ENCODE measurements around the gene SLC16A11. TPM values are rescaled to one million over a fixed set of nuclear protein-coding genes. Genes with fewer than 3 reads are reported as not detected.
A peak's percentile ranks its signal among the peaks of the same experiment; 100 is the strongest.

Gene SLC16A11
- total RNA-seq, 1 donor from 2014 or later, result not detected

GRCh38 chr17:7025245-7025644 is 18.6 kb downstream of the SLC16A11 start:
- no peak overlapping the region for H2AFZ ChIP-seq (replicated peaks)
- H3K36me3 ChIP-seq, result no peaks in the 10 kb centered on the region
- Mint-ChIP-seq H3K36me3 (no peaks in the 10 kb centered on the region), H3K27ac (no peak overlapping the region), H3K27me3 (ENCODE audit: insufficient read depth, low read depth) (peaks cover 44% of the 10 kb centered on the region), H3K9me3 (peaks cover 2% of the 10 kb centered on the region), H3K4me1 (peaks cover 25% of the 10 kb centered on the region), H3K4me3 (peak overlapping the region; percentile 46)
- TF ChIP-seq EZH2phosphoT487 (IDR thresholded peaks at IDR 0.05) (no peak), CTCF (IDR thresholded peaks at IDR 0.05) (no peak), EZH2 (IDR thresholded peaks at IDR 0.05) (no peak)
- DNase-seq (ENCODE audit: low spot score), result no peak
- no peak overlapping the region for H3K4me3 ChIP-seq
- H3K9ac ChIP-seq, result no peak overlapping the region
- H3K4me2 ChIP-seq, result no peak overlapping the region
- no peaks in the 10 kb centered on the region for H3K79me2 ChIP-seq (ENCODE audit: low read depth)
- peaks cover 42% of the 10 kb centered on the region for H3K27me3 ChIP-seq
- H4K20me1 ChIP-seq (ENCODE audit: low read depth), result no peaks in the 10 kb centered on the region
- H3K9me3 ChIP-seq (ENCODE audit: low read depth), result no peaks in the 10 kb centered on the region
- peaks cover 30% of the 10 kb centered on the region for H3F3A ChIP-seq (ENCODE audit: low read depth)
- H3K27ac ChIP-seq, result no peak overlapping the region
- H3K4me1 ChIP-seq, result peaks cover 6% of the 10 kb centered on the region

GRCh38 chr17:7024402-7024785 is 19.5 kb downstream of the SLC16A11 start:
- H2AFZ ChIP-seq (replicated peaks), result no peak overlapping the region
- no peak for DNase-seq (ENCODE audit: low spot score)
- H3F3A ChIP-seq (ENCODE audit: low read depth), result peaks cover 30% of the 10 kb centered on the region
- H3K4me1 ChIP-seq, result peaks cover 6% of the 10 kb centered on the region
- no peak overlapping the region for H3K9ac ChIP-seq
- Mint-ChIP-seq H3K4me3 (no peak overlapping the region), H3K27me3 (ENCODE audit: insufficient read depth, low read depth) (peaks cover 41% of the 10 kb centered on the region), H3K27ac (no peak overlapping the region), H3K9me3 (peaks cover 2% of the 10 kb centered on the region), H3K4me1 (peaks cover 31% of the 10 kb centered on the region), H3K36me3 (no peaks in the 10 kb centered on the region)
- H4K20me1 ChIP-seq (ENCODE audit: low read depth), result no peaks in the 10 kb centered on the region
- H3K79me2 ChIP-seq (ENCODE audit: low read depth), result no peaks in the 10 kb centered on the region
- no peaks in the 10 kb centered on the region for H3K9me3 ChIP-seq (ENCODE audit: low read depth)
- H3K4me2 ChIP-seq, result no peak overlapping the region
- no peak overlapping the region for H3K4me3 ChIP-seq
- no peaks in the 10 kb centered on the region for H3K36me3 ChIP-seq
- no peak overlapping the region for H3K27ac ChIP-seq
- TF ChIP-seq EZH2 (IDR thresholded peaks at IDR 0.05) (no peak), EZH2phosphoT487 (IDR thresholded peaks at IDR 0.05) (no peak), CTCF (IDR thresholded peaks at IDR 0.05) (no peak)
- H3K27me3 ChIP-seq, result peaks cover 43% of the 10 kb centered on the region

DNA sequence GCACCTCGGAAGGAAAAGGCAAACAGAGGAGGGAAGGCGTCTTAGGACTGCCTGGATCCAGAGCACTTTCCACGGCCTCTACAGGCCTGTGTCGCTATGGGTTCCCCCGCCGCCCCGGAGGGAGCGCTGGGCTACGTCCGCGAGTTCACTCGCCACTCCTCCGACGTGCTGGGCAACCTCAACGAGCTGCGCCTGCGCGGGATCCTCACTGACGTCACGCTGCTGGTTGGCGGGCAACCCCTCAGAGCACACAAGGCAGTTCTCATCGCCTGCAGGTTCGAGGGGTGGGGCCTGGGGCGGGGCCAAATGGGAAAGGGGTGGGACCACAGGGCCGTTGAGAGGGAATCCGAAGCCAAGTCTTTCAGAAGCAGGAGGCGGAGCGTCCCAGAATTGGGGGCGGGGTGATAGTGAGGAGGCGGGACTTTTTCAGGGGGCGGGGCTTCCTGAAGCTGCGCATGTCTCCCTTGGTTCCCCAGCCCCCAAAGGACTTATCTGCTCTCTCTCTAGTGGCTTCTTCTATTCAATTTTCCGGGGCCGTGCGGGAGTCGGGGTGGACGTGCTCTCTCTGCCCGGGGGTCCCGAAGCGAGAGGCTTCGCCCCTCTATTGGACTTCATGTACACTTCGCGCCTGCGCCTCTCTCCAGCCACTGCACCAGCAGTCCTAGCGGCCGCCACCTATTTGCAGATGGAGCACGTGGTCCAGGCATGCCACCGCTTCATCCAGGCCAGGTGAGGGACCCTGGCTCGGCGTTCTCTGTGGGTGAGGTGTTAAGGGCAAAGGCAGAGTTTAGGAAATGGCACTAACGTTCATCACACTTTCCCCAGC is 20.1 kb downstream of the SLC16A11 start:
- Histone ChIP-seq H3K27me3 (peaks cover 43% of the 10 kb centered on the region), H3K27ac (no peak overlapping the region), H3K9me3 (ENCODE audit: low read depth) (no peaks in the 10 kb centered on the region), H2AFZ (replicated peaks) (peak overlapping the region; percentile 75), H3F3A (ENCODE audit: low read depth) (peaks cover 30% of the 10 kb centered on the region), H3K79me2 (ENCODE audit: low read depth) (no peaks in the 10 kb centered on the region), H3K4me3 (peak overlapping the region; percentile 35), H3K9ac (no peak overlapping the region), H3K4me2 (peak overlapping the region; percentile 66), H4K20me1 (ENCODE audit: low read depth) (no peaks in the 10 kb centered on the region), H3K36me3 (no peaks in the 10 kb centered on the region), H3K4me1 (peaks cover 6% of the 10 kb centered on the region)
- Mint-ChIP-seq H3K27ac (no peak overlapping the region), H3K36me3 (no peaks in the 10 kb centered on the region), H3K4me1 (peaks cover 34% of the 10 kb centered on the region), H3K9me3 (peaks cover 2% of the 10 kb centered on the region), H3K4me3 (peak overlapping the region; percentile 69), H3K27me3 (ENCODE audit: insufficient read depth, low read depth) (peaks cover 41% of the 10 kb centered on the region)
- DNase-seq (ENCODE audit: low spot score), result peak; percentile 93
- TF ChIP-seq EZH2phosphoT487 (IDR thresholded peaks at IDR 0.05), result no peak
- no peak for TF ChIP-seq CTCF (IDR thresholded peaks at IDR 0.05)
- no peak for TF ChIP-seq EZH2 (IDR thresholded peaks at IDR 0.05)
